H7 (cell line): Measurements from ENCODE around the gene BTG1. TPM values are rescaled to one million over a fixed set of nuclear protein-coding genes. Genes with fewer than 3 reads are reported as not detected.
"Not testable (repeated sequence)": the region's sequence is repeated elsewhere in the genome, so short reads cannot be mapped to it uniquely, and the experiment has no call there.

ENCODE experiments used
- DNase-seq: peaks from one replicate; pipeline ENCODE4 v3.0.0; 2012
- H3K27me3 ChIP-seq: 2 replicates; pipeline ENCODE4 v1.6.0; 2011; ENCODE audit warnings: mild to moderate bottlenecking, low read length; ENCODE audit not compliant: control insufficient read depth, insufficient read depth
- H3K36me3 ChIP-seq: replicated peaks from 2 replicates; pipeline ENCODE4 v1.5.1; 2011; ENCODE audit warnings: low read length; ENCODE audit not compliant: control insufficient read depth, insufficient read depth
- H3K4me3 ChIP-seq: 2 replicates; pipeline ENCODE4 v1.5.1; 2011; ENCODE audit warnings: low read depth, mild to moderate bottlenecking, control low read depth, low read length, moderate library complexity; ENCODE audit not compliant: insufficient read depth
- total RNA-seq: library from RNA; depleted of rRNA; stranded (reverse); fragments of >200 nt; shearing (Covaris generic); gene quantifications from 2 replicates; pipeline ENCODE4 v1.2.3, GENCODE V29; 2014

The BTG1 gene
- total RNA-seq, 1 experiment from 2014 or later, result 4.6 TPM

- Histone ChIP-seq H3K27me3 (no peaks in the 10 kb centered on the region), H3K4me3 (no peak overlapping the region), H3K36me3 (no peaks in the 10 kb centered on the region)
- no peak for DNase-seq
Observed at GRCh38 chr12:92107621-92108131, 38.0 kb downstream of the BTG1 start.

GRCh38 chr12:92107094-92107493 lies 38.6 kb downstream of the BTG1 start:
- Histone ChIP-seq H3K27me3 (no peaks in the 10 kb centered on the region), H3K4me3 (no peak overlapping the region), H3K36me3 (no peaks in the 10 kb centered on the region)
- no peak for DNase-seq

GRCh38 chr12:92105676-92106075 lies 40.0 kb downstream of the BTG1 start:
- Histone ChIP-seq H3K4me3 (no peak overlapping the region), H3K36me3 (no peaks in the 10 kb centered on the region), H3K27me3 (no peaks in the 10 kb centered on the region)
- DNase-seq, result no peak

GRCh38 chr12:92105110-92105509 lies 40.5 kb downstream of the BTG1 start:
- H3K36me3 ChIP-seq, result no peaks in the 10 kb centered on the region
- H3K4me3 ChIP-seq, result no peak overlapping the region
- H3K27me3 ChIP-seq, result no peaks in the 10 kb centered on the region
- DNase-seq, result no peak

- no peak for DNase-seq
- H3K36me3 ChIP-seq, result no peaks in the 10 kb centered on the region
Observed at GRCh38 chr12:92102606-92103005, 43.0 kb downstream of the BTG1 start.

GRCh38 chr12:92098594-92099380 lies 46.9 kb downstream of the BTG1 start:
- H3K27me3 ChIP-seq, result no peaks in the 10 kb centered on the region
- no peak overlapping the region for H3K4me3 ChIP-seq
- no peaks in the 10 kb centered on the region for H3K36me3 ChIP-seq
- no peak for DNase-seq

More at GRCh38 chr12:92102606-92103005, 43.0 kb downstream of the BTG1 start:
- Histone ChIP-seq H3K27me3 (no peaks in the 10 kb centered on the region), H3K4me3 (no peak overlapping the region)

GRCh38 chr12:92096346-92097136 lies 49.1 kb downstream of the BTG1 start:
- H3K4me3 ChIP-seq, result no peak overlapping the region
- no peaks in the 10 kb centered on the region for H3K36me3 ChIP-seq
- no peaks in the 10 kb centered on the region for H3K27me3 ChIP-seq
- DNase-seq, result no peak

- Histone ChIP-seq H3K4me3 (no peak overlapping the region), H3K27me3 (no peaks in the 10 kb centered on the region), H3K36me3 (no peaks in the 10 kb centered on the region)
- peak; percentile 49 for DNase-seq
Observed at GRCh38 chr12:92094751-92095161, 50.9 kb downstream of the BTG1 start.

GRCh38 chr12:92094301-92094700 lies 51.3 kb downstream of the BTG1 start:
- H3K36me3 ChIP-seq, DNase-seq, H3K4me3 ChIP-seq, H3K27me3 ChIP-seq: not testable (repeated sequence)
